H9 (cell line): Measurements from ENCODE around the gene MYH11. TPM values are rescaled to one million over a fixed set of nuclear protein-coding genes. Genes with fewer than 3 reads are reported as not detected.

Experiments used
- DNase-seq: peaks from one replicate; pipeline ENCODE4 v3.0.0-alpha.2; 2017
- H2AFZ ChIP-seq: one replicate; pipeline ENCODE4 v1.6.1; 2013; ENCODE audit warnings: mild to moderate bottlenecking, low read length, control low read depth, moderate library complexity
- H2AK5ac ChIP-seq: 2 replicates; pipeline ENCODE4 v1.6.1; 2013; ENCODE audit warnings: low read length, control low read depth, mixed read lengths; ENCODE audit not compliant: insufficient read length
- H2BK120ac ChIP-seq: one replicate; pipeline ENCODE4 v1.6.1; 2013; ENCODE audit warnings: low read depth, mild to moderate bottlenecking, low read length, control low read depth, inconsistent platforms; ENCODE audit not compliant: poor library complexity, severe bottlenecking
- H2BK12ac ChIP-seq: 2 replicates; pipeline ENCODE4 v1.6.1; 2013; ENCODE audit warnings: low read length, control low read depth, mixed read lengths, low read depth; ENCODE audit not compliant: insufficient read length
- H2BK15ac ChIP-seq: 2 replicates; pipeline ENCODE4 v1.6.1; 2013; ENCODE audit warnings: low read depth, low read length, control low read depth
- H2BK20ac ChIP-seq: one replicate; pipeline ENCODE4 v1.6.1; 2013; ENCODE audit warnings: low read depth, mild to moderate bottlenecking, low read length, control low read depth, inconsistent platforms; ENCODE audit not compliant: poor library complexity, severe bottlenecking
- H2BK5ac ChIP-seq: 2 replicates; pipeline ENCODE4 v1.6.1; 2013; ENCODE audit warnings: low read length, control low read depth, mixed read lengths; ENCODE audit not compliant: insufficient read length
- H3K14ac ChIP-seq: 2 replicates; pipeline ENCODE4 v1.6.1; 2013; ENCODE audit warnings: low read length, control low read depth; ENCODE audit not compliant: insufficient read depth
- H3K18ac ChIP-seq: 2 replicates; pipeline ENCODE4 v1.6.1; 2013; ENCODE audit warnings: low read depth, mild to moderate bottlenecking, mixed read lengths, low read length, control low read depth; ENCODE audit not compliant: insufficient read length
- H3K23ac ChIP-seq: 2 replicates; pipeline ENCODE4 v1.6.1; 2013; ENCODE audit warnings: low read length, control low read depth, mixed read lengths, low read depth; ENCODE audit not compliant: insufficient read length
- H3K23me2 ChIP-seq: 2 replicates; pipeline ENCODE4 v1.6.1; 2013; ENCODE audit warnings: low read depth, mild to moderate bottlenecking, mixed read lengths, low read length, control low read depth; ENCODE audit not compliant: insufficient read length, poor library complexity, severe bottlenecking
- H3K27ac ChIP-seq: 2 replicates; pipeline ENCODE4 v1.5.1; 2013; ENCODE audit warnings: low read length, control low read depth, mixed read lengths, low read depth; ENCODE audit not compliant: insufficient read length
- H3K27me3 ChIP-seq: 2 replicates; pipeline ENCODE4 v1.6.1; 2013; ENCODE audit warnings: low read length, control low read depth, inconsistent platforms; ENCODE audit not compliant: insufficient read depth
- H3K4ac ChIP-seq: 2 replicates; pipeline ENCODE4 v1.6.1; 2013; ENCODE audit warnings: low read depth, mild to moderate bottlenecking, control low read depth, inconsistent platforms, low read length, moderate library complexity
- H3K4me1 ChIP-seq: 2 replicates; pipeline ENCODE4 v1.6.1; 2013; ENCODE audit warnings: low read length, control low read depth, inconsistent platforms; ENCODE audit not compliant: insufficient read depth
- H3K4me2 ChIP-seq: 2 replicates; pipeline ENCODE4 v1.6.1; 2013; ENCODE audit warnings: low read length, control low read depth, mixed read lengths; ENCODE audit not compliant: insufficient read length, insufficient read depth
- H3K56ac ChIP-seq: 2 replicates; pipeline ENCODE4 v1.6.1; 2013; ENCODE audit warnings: low read depth, mild to moderate bottlenecking, mixed read lengths, low read length, control low read depth; ENCODE audit not compliant: insufficient read length
- H3K79me1 ChIP-seq: 2 replicates; pipeline ENCODE4 v1.6.1; 2013; ENCODE audit warnings: low read depth, mild to moderate bottlenecking, moderate library complexity, low read length, control low read depth, inconsistent platforms; ENCODE audit not compliant: insufficient read depth, poor library complexity, severe bottlenecking
- H3K79me2 ChIP-seq: 2 replicates; pipeline ENCODE4 v1.6.1; 2013; ENCODE audit warnings: low read length, control low read depth, inconsistent platforms; ENCODE audit not compliant: insufficient read depth
- H3K9ac ChIP-seq: 2 replicates; pipeline ENCODE4 v1.6.1; 2013; ENCODE audit warnings: low read length, control low read depth, mixed read lengths; ENCODE audit not compliant: insufficient read length; ENCODE audit errors: extremely low read depth
- H3K9me3 ChIP-seq: one replicate; pipeline ENCODE4 v1.6.1; 2013; ENCODE audit warnings: low read depth, low read length, inconsistent platforms; ENCODE audit not compliant: control insufficient read depth
- H3T11ph ChIP-seq: one replicate; pipeline ENCODE4 v1.6.1; 2013; ENCODE audit warnings: mild to moderate bottlenecking, low read length, control low read depth, inconsistent platforms
- H4K20me1 ChIP-seq: one replicate; pipeline ENCODE4 v1.6.1; 2013; ENCODE audit not compliant: control insufficient read depth, insufficient read length, insufficient read depth
- H4K5ac ChIP-seq: 2 replicates; pipeline ENCODE4 v1.6.1; 2013; ENCODE audit warnings: low read depth, mild to moderate bottlenecking, mixed read lengths, low read length, control low read depth; ENCODE audit not compliant: insufficient read length
- H4K8ac ChIP-seq: replicated peaks from 2 replicates; pipeline ENCODE4 v1.6.1; 2013; ENCODE audit warnings: low read length, control low read depth, mixed read lengths, low read depth; ENCODE audit not compliant: insufficient read length
- H4K91ac ChIP-seq: 2 replicates; pipeline ENCODE4 v1.6.1; 2013; ENCODE audit warnings: low read depth, mild to moderate bottlenecking, moderate library complexity, mixed read lengths, low read length, control low read depth; ENCODE audit not compliant: insufficient read length
- H3K27ac Mint-ChIP-seq, 3 experiments: 2 replicates in 2 of 3; 3 replicates in 1 of 3; pipeline ENCODE4 v1.8.0; 2020 to 2021; ENCODE audit warnings: mixed read lengths in 3 of 3, mild to moderate bottlenecking in 1 of 3, moderate library complexity in 1 of 3
- H3K27me3 Mint-ChIP-seq: 2 replicates; pipeline ENCODE4 v1.8.0; 2021; ENCODE audit warnings: low read depth, mild to moderate bottlenecking, moderate library complexity, mixed read lengths
- H3K36me3 Mint-ChIP-seq, 3 experiments: 2 replicates in 2 of 3; 3 replicates in 1 of 3; pipeline ENCODE4 v1.8.0; 2020 to 2021; ENCODE audit warnings: low read depth in 3 of 3, mixed read lengths in 3 of 3; ENCODE audit not compliant: insufficient read depth in 1 of 3
- H3K4me1 Mint-ChIP-seq, 2 experiments: 2 replicates each; pipeline ENCODE4 v1.8.0; 2020; ENCODE audit warnings: mixed read lengths in 2 of 2
- H3K4me3 Mint-ChIP-seq, 2 experiments: 2 replicates in 1 of 2; 3 replicates in 1 of 2; pipeline ENCODE4 v1.8.0; 2020 to 2021; ENCODE audit warnings: mild to moderate bottlenecking in 2 of 2, mixed read lengths in 2 of 2, moderate library complexity in 1 of 2
- H3K9me3 Mint-ChIP-seq, 2 experiments: 2 replicates in 1 of 2; 3 replicates in 1 of 2; pipeline ENCODE4 v1.8.0; 2020; ENCODE audit warnings: mild to moderate bottlenecking in 2 of 2, mixed read lengths in 2 of 2, moderate library complexity in 1 of 2
- WGBS: extraction: QIAGEN DNeasy Blood & Tissue Kit; methylation state at CpG from one replicate; pipeline ENCODE4 v1.1.7; 2013; ENCODE audit warnings: missing lambda C conversion rate, low lambda C conversion rate, mixed read lengths; ENCODE audit not compliant: insufficient read length; ENCODE audit errors: extremely low coverage; 5-methylcytosine and 5-hydroxymethylcytosine counted together
- total RNA-seq: library from RNA; stranded (reverse); gene quantifications from 2 replicates; pipeline ENCODE4 v1.2.1, GENCODE V29; 2021
- TF ChIP-seq, protein P1 (sequence below): fragments of 200-600 bp; sonication (generic); conservative IDR thresholded peaks from 3 replicates; pipeline ENCODE4 v1.8.0; 2021; ENCODE audit warnings: antibody characterized with exemption, mild to moderate bottlenecking

MYH11 gene
- total RNA-seq, 1 experiment from 2014 or later = 0.42 TPM

GRCh38 chr16:15837761-15838160, 19.1 kb downstream of the MYH11 start:
- Mint-ChIP-seq H3K9me3 (no peaks in the 10 kb centered on the region), H3K27ac (peak overlapping the region in 2 of 3 experiments; percentile 44 to 55; a peak in 2 of 7 replicates), H3K27me3 (no peaks in the 10 kb centered on the region; the same call in 1 of the 2 replicates), H3K36me3 (no peaks in the 10 kb centered on the region), H3K4me3 (no peak overlapping the region), H3K4me1 (no peaks in the 10 kb centered on the region)
- Histone ChIP-seq H4K5ac (no peak overlapping the region), H3K14ac (no peak overlapping the region), H4K20me1 (no peaks in the 10 kb centered on the region), H3T11ph (no peak overlapping the region), H3K4me2 (no peak overlapping the region), H3K9ac (no peak overlapping the region), H2AFZ (no peak overlapping the region), H3K18ac (no peak overlapping the region), H3K4ac (no peak overlapping the region), H2BK120ac (no peak overlapping the region), H3K27ac (no peak overlapping the region), H3K23ac (no peak overlapping the region), H2BK15ac (no peak overlapping the region), H2AK5ac (no peak overlapping the region), H3K9me3 (no peaks in the 10 kb centered on the region), H2BK5ac (no peak overlapping the region), H3K79me1 (no peaks in the 10 kb centered on the region), H3K27me3 (no peaks in the 10 kb centered on the region), H4K91ac (no peak overlapping the region), H2BK12ac (no peak overlapping the region), H3K56ac (no peak overlapping the region), H3K79me2 (no peaks in the 10 kb centered on the region), H3K23me2 (no peaks in the 10 kb centered on the region), H4K8ac (no peak overlapping the region), H2BK20ac (no peak overlapping the region), H3K4me1 (no peaks in the 10 kb centered on the region)
- no peak for DNase-seq
- TF ChIP-seq, protein P1, sequence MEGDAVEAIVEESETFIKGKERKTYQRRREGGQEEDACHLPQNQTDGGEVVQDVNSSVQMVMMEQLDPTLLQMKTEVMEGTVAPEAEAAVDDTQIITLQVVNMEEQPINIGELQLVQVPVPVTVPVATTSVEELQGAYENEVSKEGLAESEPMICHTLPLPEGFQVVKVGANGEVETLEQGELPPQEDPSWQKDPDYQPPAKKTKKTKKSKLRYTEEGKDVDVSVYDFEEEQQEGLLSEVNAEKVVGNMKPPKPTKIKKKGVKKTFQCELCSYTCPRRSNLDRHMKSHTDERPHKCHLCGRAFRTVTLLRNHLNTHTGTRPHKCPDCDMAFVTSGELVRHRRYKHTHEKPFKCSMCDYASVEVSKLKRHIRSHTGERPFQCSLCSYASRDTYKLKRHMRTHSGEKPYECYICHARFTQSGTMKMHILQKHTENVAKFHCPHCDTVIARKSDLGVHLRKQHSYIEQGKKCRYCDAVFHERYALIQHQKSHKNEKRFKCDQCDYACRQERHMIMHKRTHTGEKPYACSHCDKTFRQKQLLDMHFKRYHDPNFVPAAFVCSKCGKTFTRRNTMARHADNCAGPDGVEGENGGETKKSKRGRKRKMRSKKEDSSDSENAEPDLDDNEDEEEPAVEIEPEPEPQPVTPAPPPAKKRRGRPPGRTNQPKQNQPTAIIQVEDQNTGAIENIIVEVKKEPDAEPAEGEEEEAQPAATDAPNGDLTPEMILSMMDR = no peak
- no CpG with 5 or more reads among the region's 11 CpGs for WGBS
